KMS-11 (cell line): Measurements from ENCODE around the gene ALS2.
"Not testable (repeated sequence)": the region's sequence is repeated elsewhere in the genome, so short reads cannot be mapped to it uniquely, and the experiment has no call there.

ENCODE experiments used
- H2AFZ ChIP-seq: fragments of 200-600 bp; sonication (generic); 2 replicates; pipeline ENCODE4 v1.6.1; 2016; ENCODE audit warnings: antibody characterized with exemption, mixed run types, low read depth
- H3K27ac ChIP-seq: fragments of 200-600 bp; sonication (generic); 2 replicates; pipeline ENCODE4 v1.6.1; 2016; ENCODE audit warnings: mild to moderate bottlenecking, mixed run types
- H3K27me3 ChIP-seq: fragments of 200-600 bp; sonication (generic); 2 replicates; pipeline ENCODE4 v1.6.1; 2017; ENCODE audit warnings: mild to moderate bottlenecking, low read depth, mixed run types, moderate library complexity; ENCODE audit not compliant: insufficient read depth
- H3K36me3 ChIP-seq: fragments of 200-600 bp; sonication (generic); 2 replicates; pipeline ENCODE4 v1.6.1; 2017; ENCODE audit warnings: mild to moderate bottlenecking, mixed run types; ENCODE audit not compliant: insufficient read depth
- H3K4me1 ChIP-seq: fragments of 200-600 bp; sonication (generic); 2 replicates; pipeline ENCODE4 v1.6.1; 2016; ENCODE audit warnings: mild to moderate bottlenecking, low read depth, mixed run types; ENCODE audit not compliant: poor library complexity, severe bottlenecking
- H3K4me2 ChIP-seq: fragments of 200-600 bp; sonication (generic); 2 replicates; pipeline ENCODE4 v1.7.0; 2016; ENCODE audit warnings: mild to moderate bottlenecking, mixed run types
- H3K4me3 ChIP-seq: fragments of 200-600 bp; sonication (generic); IDR thresholded peaks from 2 replicates; pipeline ENCODE4 v1.6.1; 2017; ENCODE audit warnings: low read depth, low read length, mixed read lengths; ENCODE audit not compliant: insufficient read depth
- H3K79me2 ChIP-seq: fragments of 200-600 bp; sonication (generic); 2 replicates; pipeline ENCODE4 v1.6.1; 2016; ENCODE audit warnings: low read depth, mixed run types; ENCODE audit not compliant: insufficient read depth
- H3K9ac ChIP-seq: fragments of 200-600 bp; sonication (generic); 2 replicates; pipeline ENCODE4 v1.6.1; 2016; ENCODE audit warnings: mild to moderate bottlenecking, mixed run types
- H4K20me1 ChIP-seq: fragments of 200-600 bp; sonication (generic); 2 replicates; pipeline ENCODE4 v1.6.1; 2016; ENCODE audit warnings: mild to moderate bottlenecking, mixed run types; ENCODE audit not compliant: insufficient read depth
- TF ChIP-seq, protein P1 (sequence below): fragments of 200-600 bp; sonication (generic); conservative IDR thresholded peaks from 2 replicates; pipeline ENCODE4 v1.6.1; 2017; ENCODE audit warnings: low read depth, mild to moderate bottlenecking, antibody characterized with exemption, low read length, moderate library complexity, mixed read lengths

Gene ALS2

DNA sequence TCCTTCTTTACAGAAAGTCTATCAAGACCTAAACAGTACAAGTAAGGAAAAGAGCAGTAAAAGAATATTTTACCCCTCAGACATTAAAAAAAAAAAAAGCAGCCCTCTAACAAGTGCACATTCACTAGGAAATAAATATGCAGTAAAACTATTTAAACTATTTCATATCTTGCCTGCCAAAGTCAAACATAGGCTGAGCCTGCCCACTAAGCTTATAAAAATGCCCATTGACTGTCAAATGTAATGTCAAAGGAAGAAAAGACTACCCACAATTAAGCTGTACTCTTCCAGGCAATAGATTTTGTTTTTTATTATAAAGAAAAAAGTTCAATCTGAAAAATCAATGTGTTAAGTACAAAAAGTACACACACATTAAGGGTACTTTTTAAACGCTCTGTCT lies 11.8 kb downstream of the ALS2 start:
- H4K20me1 ChIP-seq = no peaks in the 10 kb centered on the region
- no peaks in the 10 kb centered on the region for H3K27me3 ChIP-seq
- H3K4me2 ChIP-seq = 0 out of 2 replicates have a peak overlapping the region, but pooled peaks have one; percentile 6
- no peak overlapping the region for H2AFZ ChIP-seq
- H3K4me1 ChIP-seq = peaks cover 10% of the 10 kb centered on the region
- H3K27ac ChIP-seq = no peak overlapping the region
- H3K79me2 ChIP-seq = no peaks in the 10 kb centered on the region
- no peaks in the 10 kb centered on the region for H3K36me3 ChIP-seq
- H3K9ac ChIP-seq = no peak overlapping the region
- H3K4me3 ChIP-seq = no peak overlapping the region
- TF ChIP-seq, protein P1, sequence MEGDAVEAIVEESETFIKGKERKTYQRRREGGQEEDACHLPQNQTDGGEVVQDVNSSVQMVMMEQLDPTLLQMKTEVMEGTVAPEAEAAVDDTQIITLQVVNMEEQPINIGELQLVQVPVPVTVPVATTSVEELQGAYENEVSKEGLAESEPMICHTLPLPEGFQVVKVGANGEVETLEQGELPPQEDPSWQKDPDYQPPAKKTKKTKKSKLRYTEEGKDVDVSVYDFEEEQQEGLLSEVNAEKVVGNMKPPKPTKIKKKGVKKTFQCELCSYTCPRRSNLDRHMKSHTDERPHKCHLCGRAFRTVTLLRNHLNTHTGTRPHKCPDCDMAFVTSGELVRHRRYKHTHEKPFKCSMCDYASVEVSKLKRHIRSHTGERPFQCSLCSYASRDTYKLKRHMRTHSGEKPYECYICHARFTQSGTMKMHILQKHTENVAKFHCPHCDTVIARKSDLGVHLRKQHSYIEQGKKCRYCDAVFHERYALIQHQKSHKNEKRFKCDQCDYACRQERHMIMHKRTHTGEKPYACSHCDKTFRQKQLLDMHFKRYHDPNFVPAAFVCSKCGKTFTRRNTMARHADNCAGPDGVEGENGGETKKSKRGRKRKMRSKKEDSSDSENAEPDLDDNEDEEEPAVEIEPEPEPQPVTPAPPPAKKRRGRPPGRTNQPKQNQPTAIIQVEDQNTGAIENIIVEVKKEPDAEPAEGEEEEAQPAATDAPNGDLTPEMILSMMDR = no peak

DNA sequence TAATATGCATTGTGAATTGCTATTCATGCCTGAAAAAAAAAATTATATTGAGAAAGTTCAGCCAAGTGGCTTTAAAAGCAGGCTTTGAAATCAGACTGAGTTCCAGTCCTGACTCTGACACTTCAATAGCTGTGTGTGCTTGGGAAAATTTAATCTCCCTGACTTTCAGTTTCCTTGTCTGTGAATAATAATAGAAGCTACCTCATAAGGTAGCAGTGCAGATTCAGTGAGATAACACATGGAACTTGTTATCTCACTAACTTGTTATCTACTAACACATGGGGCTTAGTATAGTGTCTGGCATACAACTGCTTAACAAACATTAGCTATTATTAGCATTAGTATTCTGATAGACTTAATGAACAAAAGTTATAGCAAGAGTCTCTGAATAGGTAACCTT lies 14.9 kb downstream of the ALS2 start:
- Histone ChIP-seq H3K36me3 (no peaks in the 10 kb centered on the region), H3K79me2 (no peaks in the 10 kb centered on the region), H3K4me2 (no peak overlapping the region), H3K27me3 (no peaks in the 10 kb centered on the region), H3K9ac (no peak overlapping the region), H3K4me1 (peaks cover 35% of the 10 kb centered on the region), H2AFZ (no peak overlapping the region), H4K20me1 (no peaks in the 10 kb centered on the region), H3K27ac (no peak overlapping the region), H3K4me3 (no peak overlapping the region)
- TF ChIP-seq, protein P1 = no peak

GRCh38 chr2:201764469-201764868 lies 16.3 kb downstream of the ALS2 start:
- H3K4me3 ChIP-seq, H4K20me1 ChIP-seq, H3K27me3 ChIP-seq, H3K79me2 ChIP-seq, H3K27ac ChIP-seq, H3K36me3 ChIP-seq, H2AFZ ChIP-seq, H3K4me2 ChIP-seq, H3K9ac ChIP-seq: not testable (repeated sequence)
- H3K4me1 ChIP-seq = peaks cover 48% of the 10 kb centered on the region

GRCh38 chr2:201761101-201761500 lies 19.6 kb downstream of the ALS2 start:
- Histone ChIP-seq H3K36me3 (no peaks in the 10 kb centered on the region), H3K9ac (peak overlapping the region; percentile 46; the same call in 1 of the 2 replicates), H3K4me1 (peaks cover 80% of the 10 kb centered on the region), H4K20me1 (no peaks in the 10 kb centered on the region), H2AFZ (peak overlapping the region; percentile 41; the same call in 1 of the 2 replicates), H3K4me3 (no peak overlapping the region), H3K27ac (peak overlapping the region; percentile 92), H3K79me2 (no peaks in the 10 kb centered on the region; the same call in 1 of the 2 replicates), H3K4me2 (peak overlapping the region; percentile 96), H3K27me3 (no peaks in the 10 kb centered on the region)
- TF ChIP-seq, protein P1 = no peak

- peaks cover 87% of the 10 kb centered on the region for H3K4me1 ChIP-seq
- no peaks in the 10 kb centered on the region for H3K27me3 ChIP-seq
- H3K4me2 ChIP-seq = peak overlapping the region; percentile 96
- H3K27ac ChIP-seq = peak overlapping the region; percentile 92
- no peaks in the 10 kb centered on the region for H3K36me3 ChIP-seq
- H2AFZ ChIP-seq = peak overlapping the region; percentile 32
- peak overlapping the region; percentile 46 for H3K9ac ChIP-seq
- H4K20me1 ChIP-seq = no peaks in the 10 kb centered on the region
- H3K4me3 ChIP-seq = peak overlapping the region; percentile 81
- H3K79me2 ChIP-seq = no peaks in the 10 kb centered on the region; the same call in 1 of the 2 replicates
- TF ChIP-seq, protein P1 = no peak
Observed at GRCh38 chr2:201759567-201759966, 21.2 kb downstream of the ALS2 start.
